Vagina (tissue), 2 donors: ENCODE measurements around the gene CFP.

Experiments
- CTCF ChIP-seq, 3 experiments: fragments of 450-650 bp in 2 of 3; fragments of 200-600 bp in 1 of 3; sonication (generic) in 1 of 3; IDR thresholded peaks; one replicate each; pipeline ENCODE4 v1.5.1; 2017 to 2019; ENCODE audit warnings: antibody characterized with exemption in 3 of 3, mild to moderate bottlenecking in 2 of 3, moderate library complexity in 2 of 3
- POLR2A ChIP-seq, 2 donors: fragments of 450-650 bp; IDR thresholded peaks; one replicate each; pipeline ENCODE4 v1.6.1; 2017; ENCODE audit warnings: antibody characterized with exemption in 2 of 2, mild to moderate bottlenecking in 2 of 2, moderate library complexity in 2 of 2

DNA sequence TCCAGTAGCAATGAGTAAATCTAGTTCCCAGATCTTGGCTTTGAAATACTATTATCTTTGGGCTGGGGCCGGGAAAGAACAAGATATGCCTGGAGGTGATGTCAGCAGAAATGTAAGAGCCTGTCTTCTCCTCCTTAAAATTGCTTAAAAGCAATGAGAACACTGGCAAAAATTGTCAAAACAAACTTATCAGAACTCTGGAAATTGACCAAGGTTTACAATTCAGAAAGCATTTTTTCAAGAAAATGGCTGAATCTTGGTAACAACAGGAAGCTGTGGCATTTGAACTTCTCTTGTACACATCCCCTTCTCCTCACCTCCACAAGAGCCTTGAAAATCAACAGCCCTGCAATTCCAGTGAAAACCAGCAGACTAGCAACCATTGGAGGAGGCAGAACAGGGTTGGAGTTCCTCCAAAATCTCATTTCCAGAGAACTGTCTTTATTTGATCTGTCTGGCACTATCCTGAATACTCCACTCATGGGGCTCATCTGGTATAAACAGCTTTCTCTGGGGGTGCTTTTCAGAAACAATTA lies 33.9 kb downstream of the CFP start:
- TF ChIP-seq CTCF (IDR thresholded peaks at IDR 0.05) (no peak), POLR2A (IDR thresholded peaks at IDR 0.05) (no peak)
